Hepatocyte (in vitro differentiated cells): ENCODE measurements around the gene AJUBA.

Source experiments
- EZH2 ChIP-seq: fragments of 200-600 bp; sonication (generic); IDR thresholded peaks from 2 replicates; pipeline ENCODE4 v1.6.1; 2016; ENCODE audit warnings: antibody characterized with exemption, mild to moderate bottlenecking, borderline replicate concordance
- TF ChIP-seq, protein P1 (sequence below): fragments of 200-600 bp; sonication (generic); IDR thresholded peaks from 2 replicates; pipeline ENCODE4 v1.5.1; 2016; ENCODE audit warnings: antibody characterized with exemption, mild to moderate bottlenecking; ENCODE audit not compliant: poor library complexity

DNA sequence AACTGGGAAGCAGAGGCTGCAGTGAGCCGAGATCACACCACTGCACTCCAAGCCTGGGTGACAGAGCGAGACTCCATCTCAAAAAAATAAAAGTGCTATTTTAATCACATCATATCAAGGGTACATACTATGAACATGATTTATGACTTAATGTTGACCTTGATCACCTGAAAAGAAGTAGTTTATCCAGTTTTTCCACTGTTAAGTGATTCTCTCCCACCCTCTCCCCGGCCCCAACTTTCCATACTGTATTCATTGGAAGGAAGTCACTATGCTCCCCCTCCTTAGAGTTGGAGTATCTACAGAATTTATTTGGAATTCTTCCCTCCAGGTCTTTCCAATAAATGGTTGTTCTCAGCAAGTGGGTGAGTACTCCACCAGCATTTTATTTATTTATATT is 50.2 kb downstream of the AJUBA start:
- TF ChIP-seq, protein P1, sequence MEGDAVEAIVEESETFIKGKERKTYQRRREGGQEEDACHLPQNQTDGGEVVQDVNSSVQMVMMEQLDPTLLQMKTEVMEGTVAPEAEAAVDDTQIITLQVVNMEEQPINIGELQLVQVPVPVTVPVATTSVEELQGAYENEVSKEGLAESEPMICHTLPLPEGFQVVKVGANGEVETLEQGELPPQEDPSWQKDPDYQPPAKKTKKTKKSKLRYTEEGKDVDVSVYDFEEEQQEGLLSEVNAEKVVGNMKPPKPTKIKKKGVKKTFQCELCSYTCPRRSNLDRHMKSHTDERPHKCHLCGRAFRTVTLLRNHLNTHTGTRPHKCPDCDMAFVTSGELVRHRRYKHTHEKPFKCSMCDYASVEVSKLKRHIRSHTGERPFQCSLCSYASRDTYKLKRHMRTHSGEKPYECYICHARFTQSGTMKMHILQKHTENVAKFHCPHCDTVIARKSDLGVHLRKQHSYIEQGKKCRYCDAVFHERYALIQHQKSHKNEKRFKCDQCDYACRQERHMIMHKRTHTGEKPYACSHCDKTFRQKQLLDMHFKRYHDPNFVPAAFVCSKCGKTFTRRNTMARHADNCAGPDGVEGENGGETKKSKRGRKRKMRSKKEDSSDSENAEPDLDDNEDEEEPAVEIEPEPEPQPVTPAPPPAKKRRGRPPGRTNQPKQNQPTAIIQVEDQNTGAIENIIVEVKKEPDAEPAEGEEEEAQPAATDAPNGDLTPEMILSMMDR = no peak
- TF ChIP-seq EZH2 = no peak
